ENCODE data around the gene MLH3.

Gene MLH3

GRCh38 chr14:75050852-75051555 lies at the start of gene MLH3:
TSS of gene MLH3 (minus strand) at chr14:75051467. CDS start at chr14:75049655, 1,812 bp downstream.
- DNase-seq (ENCODE audit: extremely low read depth, low read depth): no peak
- no peak for TF ChIP-seq CTCF (IDR thresholded peaks at IDR 0.05; ENCODE audit: low read depth, low read length)

- no peak for DNase-seq (ENCODE audit: extremely low read depth, low read depth)
- no peak for TF ChIP-seq CTCF (IDR thresholded peaks at IDR 0.05; ENCODE audit: low read depth, low read length)
Observed at GRCh38 chr14:75098682-75099081, 47.4 kb upstream of the MLH3 start.

GRCh38 chr14:75098212-75098611 lies 46.9 kb upstream of the MLH3 start:
- no peak for DNase-seq (ENCODE audit: extremely low read depth, low read depth)
- TF ChIP-seq CTCF (IDR thresholded peaks at IDR 0.05; ENCODE audit: low read depth, low read length): no peak

- no peak for DNase-seq (ENCODE audit: extremely low read depth, low read depth)
- TF ChIP-seq CTCF (IDR thresholded peaks at IDR 0.05; ENCODE audit: low read depth, low read length): no peak
Observed at GRCh38 chr14:75096959-75097358, 45.7 kb upstream of the MLH3 start.

GRCh38 chr14:75095690-75096089 lies 44.4 kb upstream of the MLH3 start:
- no peak for TF ChIP-seq CTCF (IDR thresholded peaks at IDR 0.05; ENCODE audit: low read depth, low read length)
- no peak for DNase-seq (ENCODE audit: extremely low read depth, low read depth)

- no peak for DNase-seq (ENCODE audit: extremely low read depth, low read depth)
- no peak for TF ChIP-seq CTCF (IDR thresholded peaks at IDR 0.05; ENCODE audit: low read depth, low read length)
Observed at GRCh38 chr14:75094896-75095295, 43.6 kb upstream of the MLH3 start.

- TF ChIP-seq CTCF (IDR thresholded peaks at IDR 0.05; ENCODE audit: low read depth, low read length): no peak
- no peak for DNase-seq (ENCODE audit: extremely low read depth, low read depth)
Observed at GRCh38 chr14:75092698-75093097, 41.4 kb upstream of the MLH3 start.

All from AG09319 (cell line).